SU-DHL-6 (cell line): Measurements from ENCODE around the gene SEC61A1.
A peak's percentile ranks its signal among the peaks of the same experiment; 100 is the strongest.

ENCODE experiments used
- H2AFZ ChIP-seq: fragments of 200-600 bp; sonication (generic); 2 replicates; pipeline ENCODE4 v1.6.1; 2014; ENCODE audit warnings: low read depth, mild to moderate bottlenecking, moderate library complexity, mixed read lengths, antibody characterized with exemption, low read length; ENCODE audit not compliant: severe bottlenecking
- H3F3A ChIP-seq: fragments of 200-600 bp; shearing (Covaris generic); 2 replicates; pipeline ENCODE4 v1.6.0; 2016; ENCODE audit warnings: antibody characterized with exemption, mild to moderate bottlenecking; ENCODE audit not compliant: insufficient read depth
- H3K27ac ChIP-seq: fragments of 200-600 bp; sonication (generic); 2 replicates; pipeline ENCODE4 v1.5.1; 2016; ENCODE audit warnings: low read depth, mild to moderate bottlenecking, low read length, moderate library complexity, mixed read lengths
- H3K27me3 ChIP-seq: fragments of 200-600 bp; sonication (generic), shearing (Covaris generic); 2 replicates; pipeline ENCODE4 v1.6.0; 2014; ENCODE audit warnings: mild to moderate bottlenecking, low read length
- H3K36me3 ChIP-seq: fragments of 200-600 bp; sonication (generic); 2 replicates; pipeline ENCODE4 v1.6.1; 2014; ENCODE audit warnings: mild to moderate bottlenecking, low read length, mixed read lengths
- H3K4me2 ChIP-seq: fragments of 300-600, 200-600 bp; shearing (Covaris generic), sonication (generic); 2 replicates; pipeline ENCODE4 v1.6.0; 2014; ENCODE audit warnings: low read length, low read depth, mild to moderate bottlenecking; ENCODE audit not compliant: poor library complexity, severe bottlenecking
- H3K4me3 ChIP-seq: fragments of 200-600 bp; sonication (generic); 2 replicates; pipeline ENCODE4 v1.5.1; 2014; ENCODE audit warnings: antibody characterized with exemption, low read length, mild to moderate bottlenecking, mixed read lengths; ENCODE audit not compliant: insufficient read depth, poor library complexity, severe bottlenecking
- H3K79me2 ChIP-seq: fragments of 200-600 bp; sonication (generic); 2 replicates; pipeline ENCODE4 v1.6.1; 2014; ENCODE audit warnings: mild to moderate bottlenecking, low read length, moderate library complexity; ENCODE audit not compliant: insufficient read depth
- H3K9ac ChIP-seq: fragments of 200-600 bp; sonication (generic); 2 replicates; pipeline ENCODE4 v1.7.0; 2014; ENCODE audit warnings: mild to moderate bottlenecking, low read length
- H3K9me2 ChIP-seq: fragments of 200-600 bp; sonication (generic); replicated peaks from 2 replicates; pipeline ENCODE4 v1.6.1; 2014; ENCODE audit warnings: low read length; ENCODE audit not compliant: insufficient read depth
- H3K9me3 ChIP-seq: fragments of 200-600 bp; sonication (generic); 2 replicates; pipeline ENCODE4 v1.6.1; 2014; ENCODE audit warnings: low read length, mixed read lengths; ENCODE audit not compliant: insufficient read depth
- H4K20me1 ChIP-seq: fragments of 200-600 bp; sonication (generic); 2 replicates; pipeline ENCODE4 v1.6.1; 2014; ENCODE audit warnings: low read depth, mild to moderate bottlenecking, antibody characterized with exemption, low read length, moderate library complexity, mixed read lengths
- CTCF ChIP-seq: fragments of 200-600 bp; sonication (generic); IDR thresholded peaks from one replicate; pipeline ENCODE4 v1.5.1; 2017; ENCODE audit warnings: antibody characterized with exemption, mild to moderate bottlenecking, low read length, moderate library complexity; ENCODE audit not compliant: insufficient read depth, poor library complexity, severe bottlenecking
- EZH2phosphoT487 ChIP-seq: fragments of 200-600 bp; sonication (generic), shearing (Covaris generic); conservative IDR thresholded peaks from 2 replicates; pipeline ENCODE4 v1.6.1; 2018; ENCODE audit warnings: mild to moderate bottlenecking, antibody characterized with exemption, low read length, moderate library complexity, mixed read lengths

SEC61A1 gene

DNA sequence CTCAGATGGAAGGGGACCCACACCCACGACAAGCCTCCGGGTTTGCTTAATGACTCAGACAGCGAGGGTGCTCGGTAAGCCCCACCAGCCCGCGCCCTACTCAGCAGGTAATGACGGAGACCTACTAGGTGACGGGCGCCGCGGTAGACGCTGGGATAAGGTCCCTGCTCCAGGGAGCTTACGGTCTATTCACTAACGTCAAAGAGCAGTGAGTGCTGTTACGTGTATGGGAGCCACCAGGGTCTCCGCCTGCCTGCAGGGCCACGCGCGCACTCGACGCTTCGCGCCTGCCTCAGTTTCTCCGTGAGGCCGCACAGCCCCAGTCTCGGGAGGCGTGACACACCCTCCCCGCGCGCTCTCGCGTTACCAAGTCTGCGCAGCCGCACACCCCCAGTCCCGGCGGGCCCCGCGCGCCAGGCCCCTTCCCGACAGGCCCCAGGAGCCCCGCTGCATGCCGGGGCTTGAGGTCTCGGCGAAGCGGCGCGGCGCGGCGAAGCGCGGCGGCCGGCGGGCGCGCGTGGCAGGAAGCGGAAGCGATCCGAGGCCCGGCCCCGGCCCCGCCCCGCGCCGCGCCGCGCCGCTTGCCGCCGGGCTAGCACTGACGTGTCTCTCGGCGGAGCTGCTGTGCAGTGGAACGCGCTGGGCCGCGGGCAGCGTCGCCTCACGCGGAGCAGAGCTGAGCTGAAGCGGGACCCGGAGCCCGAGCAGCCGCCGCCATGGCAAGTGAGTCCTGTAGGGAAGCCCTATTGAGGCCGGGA is at the start of gene SEC61A1:
TSS of gene SEC61A1 (plus strand) at position 601 of the 758 bp plus-strand sequence. CDS start at position 717, 116 bp downstream.
- TF ChIP-seq CTCF, result no peak
- no peak for TF ChIP-seq EZH2phosphoT487
- Histone ChIP-seq H3K36me3 (peaks cover 5% of the 10 kb centered on the region; the same call in 1 of the 2 replicates), H4K20me1 (no peaks in the 10 kb centered on the region), H3K9me2 (no peaks in the 10 kb centered on the region), H3K4me3 (peak within 1 kb of the TSS; percentile 96), H3K9ac (peak within 1 kb of the TSS; percentile 98), H3K79me2 (peaks cover 43% of the 10 kb centered on the region), H3K9me3 (no peaks in the 10 kb centered on the region), H3K4me2 (peak within 1 kb of the TSS; percentile 88), H3F3A (no peaks in the 10 kb centered on the region; the same call in 1 of the 2 replicates), H3K27ac (peak within 1 kb of the TSS; percentile 50), H3K27me3 (no peaks in the 10 kb centered on the region), H2AFZ (peak within 1 kb of the TSS; percentile 82)

GRCh38 chr3:128004661-128005060 is 47.6 kb upstream of the SEC61A1 start:
- no peak for TF ChIP-seq CTCF
- TF ChIP-seq EZH2phosphoT487, result no peak
- Histone ChIP-seq H3K9ac (no peak overlapping the region), H3K9me3 (no peaks in the 10 kb centered on the region)

GRCh38 chr3:128006061-128007032 is 45.9 kb upstream of the SEC61A1 start:
- no peaks in the 10 kb centered on the region for H3K27me3 ChIP-seq
- no peaks in the 10 kb centered on the region for H3K79me2 ChIP-seq
- no peak overlapping the region for H3K27ac ChIP-seq
- H4K20me1 ChIP-seq, result no peaks in the 10 kb centered on the region
- no peaks in the 10 kb centered on the region for H3F3A ChIP-seq
- H3K9me2 ChIP-seq, result no peaks in the 10 kb centered on the region
- H3K9ac ChIP-seq, result no peak overlapping the region
- no peak overlapping the region for H2AFZ ChIP-seq
- H3K9me3 ChIP-seq, result no peaks in the 10 kb centered on the region
- H3K4me2 ChIP-seq, result no peak overlapping the region
- no peaks in the 10 kb centered on the region for H3K36me3 ChIP-seq
- TF ChIP-seq CTCF (no peak), EZH2phosphoT487 (no peak)
- no peak overlapping the region for H3K4me3 ChIP-seq

More at GRCh38 chr3:128004661-128005060, 47.6 kb upstream of the SEC61A1 start:
- no peaks in the 10 kb centered on the region for H3K36me3 ChIP-seq
- no peak overlapping the region for H3K4me2 ChIP-seq
- H3K27me3 ChIP-seq, result no peaks in the 10 kb centered on the region
- H2AFZ ChIP-seq, result no peak overlapping the region
- H3F3A ChIP-seq, result no peaks in the 10 kb centered on the region
- H3K79me2 ChIP-seq, result no peaks in the 10 kb centered on the region
- H3K4me3 ChIP-seq, result no peak overlapping the region
- no peaks in the 10 kb centered on the region for H4K20me1 ChIP-seq
- no peak overlapping the region for H3K27ac ChIP-seq
- no peaks in the 10 kb centered on the region for H3K9me2 ChIP-seq
